ENCODE results near the gene HHIPL1.

Gene HHIPL1

DNA sequence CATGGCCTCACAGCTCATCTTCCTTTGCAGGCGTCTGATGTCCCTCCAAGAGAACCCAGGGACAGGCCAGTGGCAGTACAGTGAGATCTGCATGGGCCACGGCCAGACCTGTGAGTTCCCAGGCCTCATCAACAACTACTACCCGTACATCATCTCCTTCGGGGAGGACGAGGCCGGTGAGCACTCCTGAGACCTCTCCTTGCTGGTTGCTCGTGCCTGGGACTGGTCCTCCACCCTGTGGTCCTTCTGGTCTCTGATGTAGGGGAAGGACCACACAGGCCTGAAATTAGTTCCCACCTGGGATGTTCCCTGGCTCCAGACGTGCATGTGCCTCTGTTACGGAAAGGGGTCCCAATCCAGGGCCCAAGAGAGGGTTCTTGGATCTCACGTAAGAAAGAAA lies 17.9 kb downstream of the HHIPL1 start:
- DNase-seq: no peak

DNA sequence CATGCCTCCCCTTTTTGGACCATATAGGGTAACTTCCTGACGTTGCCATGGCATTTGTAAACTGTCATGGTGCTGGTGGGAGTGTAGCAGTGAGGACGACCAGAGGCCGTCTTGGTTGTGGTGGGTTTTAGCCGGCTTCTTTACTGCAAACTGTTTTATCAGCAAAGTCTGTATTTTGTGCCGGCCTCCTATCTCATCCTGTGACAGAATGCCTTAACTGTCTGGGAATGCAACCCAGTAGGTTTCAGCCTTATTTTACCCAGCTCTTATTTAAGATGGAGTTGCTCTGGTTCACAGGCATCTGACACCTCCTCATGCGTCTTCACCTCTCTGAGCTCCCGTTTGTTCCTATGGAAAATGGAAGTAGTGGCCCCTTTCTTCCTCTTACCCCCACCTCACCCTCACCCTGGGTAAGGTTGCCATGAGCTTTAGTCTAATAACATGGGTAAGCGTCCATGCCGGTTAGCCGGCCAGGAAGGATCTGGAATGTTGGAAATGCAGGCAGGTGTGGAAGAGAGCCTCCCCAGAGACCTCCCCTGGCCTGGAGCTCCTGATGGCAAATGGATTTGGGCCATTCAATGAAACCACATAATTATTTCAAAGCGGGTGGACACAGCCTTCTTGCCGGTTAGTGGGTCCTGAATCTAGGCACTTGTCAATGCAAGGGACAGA lies 18.6 kb downstream of the HHIPL1 start:
- DNase-seq: no peak

DNA sequence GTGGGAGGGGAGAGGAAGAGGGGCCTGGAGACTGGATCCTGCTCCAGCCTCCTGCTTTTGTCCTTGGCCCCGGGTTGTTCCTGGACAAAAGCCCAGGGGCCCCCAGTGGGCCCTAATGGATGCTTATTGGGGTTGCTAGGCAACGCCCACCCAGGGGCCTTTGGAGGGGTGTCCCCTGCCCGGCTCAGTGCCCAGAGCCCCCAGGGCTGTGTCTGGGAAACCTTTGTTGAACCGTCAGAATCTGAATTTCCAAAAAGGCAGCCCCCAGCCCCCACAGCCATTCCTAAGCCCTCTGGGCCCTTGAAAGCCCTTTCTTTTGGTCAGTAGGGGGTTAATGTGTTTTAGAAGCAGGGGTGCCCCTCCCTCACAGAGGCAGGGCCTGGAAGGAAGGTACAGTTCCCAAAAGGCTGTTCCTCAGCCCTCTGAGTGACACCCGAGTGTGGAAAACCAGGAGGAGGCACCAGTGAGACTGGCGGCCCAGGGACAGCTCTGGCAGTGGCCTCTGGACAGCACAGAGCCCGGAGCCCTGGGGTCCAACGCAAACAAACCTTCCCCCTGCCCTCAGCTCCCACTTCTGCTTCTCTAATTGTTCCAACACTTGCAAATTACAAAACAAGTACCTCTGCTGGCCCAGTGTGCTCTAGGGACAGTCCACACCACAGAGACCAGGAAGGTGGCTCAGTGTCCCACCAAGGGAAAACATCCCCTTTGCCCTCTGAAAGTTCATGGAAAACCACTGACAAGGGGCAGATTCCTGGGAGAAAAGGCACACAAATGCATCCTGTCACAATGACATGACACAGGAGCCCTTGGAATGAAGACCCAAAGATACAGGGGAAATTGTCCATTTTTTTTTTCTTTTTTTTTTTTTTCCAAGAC lies 19.4 kb downstream of the HHIPL1 start:
- no peak for DNase-seq

DNA sequence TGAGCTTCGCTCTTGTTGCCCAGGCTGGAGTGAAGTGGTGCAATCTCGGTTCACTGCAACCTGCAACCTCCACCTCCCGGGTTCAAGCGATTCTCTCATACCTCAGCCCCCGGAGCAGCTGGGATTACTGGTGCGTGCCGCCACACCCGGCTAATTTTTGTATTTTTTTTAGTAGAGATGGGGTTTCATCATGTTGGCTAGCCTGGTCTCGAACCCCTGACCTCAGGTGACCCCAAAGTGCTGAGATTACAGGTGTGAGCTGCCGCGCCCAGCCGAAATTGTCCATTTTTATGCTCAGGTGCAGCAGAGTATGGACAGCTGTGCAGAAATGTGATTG lies 20.0 kb downstream of the HHIPL1 start:
- no peak for DNase-seq

DNA sequence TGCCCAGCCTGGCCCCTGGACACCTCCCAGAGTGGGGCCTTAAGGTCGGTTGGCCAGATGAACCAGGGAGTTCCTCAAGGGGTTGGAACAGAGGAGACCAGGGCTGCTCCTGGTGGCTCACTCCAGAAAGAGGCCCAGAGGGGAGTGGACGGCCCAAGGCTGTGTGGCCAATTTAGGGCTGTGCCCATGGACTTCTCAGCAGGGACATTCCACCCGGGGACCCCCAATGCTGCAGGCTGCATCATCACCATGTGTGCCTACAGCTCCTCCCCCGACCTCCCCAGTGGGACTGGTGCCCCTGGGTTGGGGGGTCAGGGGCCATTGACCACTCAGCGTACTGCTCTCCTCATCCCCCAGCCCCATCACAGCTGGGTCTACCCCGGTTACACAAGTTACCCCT lies 21.6 kb downstream of the HHIPL1 start:
- DNase-seq: no peak

DNA sequence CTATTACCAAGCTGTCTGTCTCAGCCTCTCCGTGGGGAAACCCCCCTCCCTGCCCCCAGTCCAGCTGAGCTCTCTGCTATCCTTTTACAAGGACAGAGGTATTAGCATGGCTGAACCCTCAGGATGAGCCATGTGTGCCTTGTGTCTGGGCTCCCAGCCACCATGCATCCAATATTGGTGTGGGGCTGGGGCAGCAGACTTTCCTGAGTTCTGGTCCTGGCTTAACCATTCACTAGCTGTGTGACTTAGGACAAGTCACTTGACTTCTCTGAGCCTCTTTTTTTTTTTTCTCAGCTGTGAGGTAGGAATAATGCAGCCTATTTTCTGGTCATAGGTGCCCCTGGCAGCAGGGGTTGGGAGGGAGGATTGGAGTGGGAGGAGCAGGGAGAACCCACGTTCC lies 22.1 kb downstream of the HHIPL1 start:
- DNase-seq: no peak

DNA sequence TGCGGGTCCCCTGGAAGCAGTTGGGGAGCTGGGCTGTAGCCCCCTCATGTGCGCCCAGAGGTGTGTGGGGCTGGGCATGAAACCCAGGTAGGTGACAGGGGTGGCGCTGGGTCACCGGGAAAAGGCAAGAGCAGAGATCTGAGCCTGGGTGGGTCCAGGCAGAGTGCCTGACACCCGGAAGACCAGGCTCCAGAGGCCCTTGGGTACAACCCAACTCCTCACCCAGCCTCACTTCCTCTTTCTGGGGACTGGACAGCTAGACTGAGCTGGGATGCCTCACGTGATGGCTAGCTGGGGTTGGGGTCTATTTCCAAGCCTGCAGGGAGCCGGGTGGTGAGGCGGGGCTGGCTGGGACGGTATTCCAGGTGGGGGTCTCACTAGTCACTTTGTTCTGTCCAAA lies 22.9 kb downstream of the HHIPL1 start:
- DNase-seq: no peak

DNA sequence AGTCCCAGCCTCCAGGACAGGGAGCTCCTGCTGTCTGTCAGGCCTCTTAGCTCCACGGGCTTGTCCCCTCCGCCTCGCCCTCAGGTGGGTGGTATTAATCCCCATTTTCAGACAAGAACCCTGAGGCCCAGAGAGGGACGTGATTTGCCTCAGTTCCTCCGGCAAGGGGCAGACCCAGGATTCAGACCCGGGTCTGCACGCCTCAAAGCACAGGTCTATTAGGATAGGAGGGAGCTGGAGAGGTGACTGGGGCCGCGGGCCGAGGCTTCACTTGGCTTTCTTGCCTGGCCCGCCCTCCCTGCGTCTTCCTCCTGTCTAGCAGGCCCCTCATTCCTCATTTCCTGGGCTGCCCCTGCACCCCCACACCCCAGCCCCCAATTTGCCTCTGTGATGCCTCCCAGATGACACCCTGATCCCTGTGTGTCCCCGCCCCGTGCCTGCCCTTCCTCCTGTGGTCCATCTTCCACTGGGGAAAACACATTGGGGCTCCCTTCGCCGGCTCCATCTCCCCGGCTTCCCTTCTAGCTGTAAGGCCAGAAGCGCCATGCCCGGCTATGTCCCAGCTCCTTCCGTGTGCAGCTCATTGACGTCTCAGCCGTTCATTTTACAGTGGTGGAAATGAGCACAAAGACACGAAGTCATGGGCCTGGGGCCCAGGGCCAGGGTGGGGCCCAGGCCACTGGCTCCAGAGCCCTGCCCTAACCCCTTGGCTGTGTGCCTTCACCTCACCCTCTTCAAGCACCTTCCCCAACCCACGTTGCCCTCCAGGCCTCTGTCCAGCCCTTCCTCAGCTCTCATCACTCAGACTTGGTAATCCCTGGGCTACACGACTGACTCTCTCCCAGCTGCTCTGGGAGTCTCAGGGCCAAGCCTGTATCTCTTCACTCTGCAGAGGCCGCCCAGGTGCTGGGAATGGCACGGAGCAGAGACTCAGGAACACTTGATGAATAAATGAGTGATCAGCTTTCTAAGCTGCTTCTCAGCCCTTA lies 23.7 kb downstream of the HHIPL1 start:
- no peak for DNase-seq

DNA sequence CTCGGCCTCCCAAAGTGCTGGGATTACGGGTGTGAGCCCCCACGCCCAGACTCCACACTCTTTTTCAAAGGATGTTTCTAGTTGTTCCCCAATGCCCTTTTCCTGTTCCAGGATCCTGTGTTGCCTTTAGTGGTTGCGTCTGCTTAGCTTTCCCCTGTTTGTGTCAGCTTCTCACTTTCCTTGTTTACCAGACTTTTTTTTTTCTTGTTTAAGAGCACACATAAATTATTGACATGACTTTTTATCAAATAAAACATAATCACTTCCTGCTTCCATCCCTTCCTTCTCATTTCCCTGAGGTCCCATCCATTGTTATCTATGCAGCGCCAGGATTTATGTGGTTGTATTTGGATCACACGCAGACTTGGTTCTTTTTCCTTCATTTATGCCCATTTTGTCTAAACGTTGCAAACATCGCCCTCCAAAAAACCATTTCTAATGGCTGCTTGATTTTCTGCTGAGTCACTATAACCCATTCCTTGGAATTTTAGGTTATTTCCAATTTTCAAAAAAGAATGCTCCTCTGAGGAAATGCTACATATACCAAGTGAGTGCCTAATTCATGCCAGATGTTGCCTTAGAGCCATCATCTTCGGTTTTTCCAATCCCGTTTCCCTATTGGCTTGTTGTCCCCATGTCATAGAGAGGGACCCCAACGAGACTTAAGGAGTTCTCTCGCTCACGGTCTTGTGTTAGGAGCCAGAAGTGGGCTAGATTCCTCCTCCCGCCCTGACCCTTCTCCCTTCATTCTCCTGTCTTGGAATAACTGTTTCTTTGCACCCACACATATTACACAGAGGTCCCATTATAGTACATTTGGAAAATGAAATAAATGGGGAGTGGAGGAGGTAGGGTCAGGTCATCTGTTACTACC lies 25.7 kb downstream of the HHIPL1 start:
- no peak for DNase-seq

DNA sequence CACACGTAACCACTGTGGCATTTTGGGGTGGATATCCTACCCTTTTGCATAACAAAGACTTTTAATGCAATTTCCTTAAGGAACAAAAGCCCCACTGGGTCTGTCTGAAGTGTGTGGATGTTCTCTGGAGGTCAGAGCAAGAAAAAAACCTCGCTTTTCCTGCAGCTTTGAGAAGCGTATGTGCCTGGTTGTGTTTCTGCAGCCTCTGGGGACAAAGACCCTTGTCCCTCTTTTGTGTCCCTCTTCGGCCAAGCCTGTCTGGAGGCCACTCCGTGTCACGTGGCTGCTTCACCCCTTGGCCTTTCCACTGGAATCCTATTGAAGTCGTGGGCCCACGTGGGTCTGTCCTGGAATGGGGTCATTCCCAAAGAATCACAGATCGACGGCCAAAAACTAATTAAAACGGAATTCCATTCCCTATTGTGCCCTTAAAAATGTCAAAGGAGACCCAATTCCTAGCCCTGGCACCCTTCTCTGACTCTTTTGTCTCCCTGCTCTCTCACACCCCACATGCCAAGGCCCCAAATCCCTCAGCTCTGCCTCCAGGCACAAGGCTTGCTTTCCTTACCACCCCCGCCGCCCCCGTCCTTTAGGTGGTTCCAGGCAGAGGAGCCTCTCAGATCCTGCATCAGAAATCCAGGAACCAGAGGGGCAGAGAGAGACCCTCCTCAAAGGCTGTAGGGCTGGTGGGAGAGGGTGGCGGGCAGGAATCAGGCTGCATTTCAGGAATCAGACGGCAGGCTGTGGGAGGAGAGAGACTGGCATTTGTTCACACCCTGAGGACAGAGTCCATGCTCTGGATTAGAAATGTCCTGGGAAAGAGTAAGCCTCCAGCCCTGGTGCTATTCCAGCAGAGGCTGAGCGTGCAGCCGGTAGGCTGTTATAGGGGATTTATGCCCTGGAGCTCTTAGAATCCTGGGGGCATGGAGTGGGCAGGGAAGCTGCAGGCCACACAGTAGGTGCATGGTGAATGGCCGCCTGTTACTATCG lies 26.6 kb downstream of the HHIPL1 start:
- no peak for DNase-seq

DNA sequence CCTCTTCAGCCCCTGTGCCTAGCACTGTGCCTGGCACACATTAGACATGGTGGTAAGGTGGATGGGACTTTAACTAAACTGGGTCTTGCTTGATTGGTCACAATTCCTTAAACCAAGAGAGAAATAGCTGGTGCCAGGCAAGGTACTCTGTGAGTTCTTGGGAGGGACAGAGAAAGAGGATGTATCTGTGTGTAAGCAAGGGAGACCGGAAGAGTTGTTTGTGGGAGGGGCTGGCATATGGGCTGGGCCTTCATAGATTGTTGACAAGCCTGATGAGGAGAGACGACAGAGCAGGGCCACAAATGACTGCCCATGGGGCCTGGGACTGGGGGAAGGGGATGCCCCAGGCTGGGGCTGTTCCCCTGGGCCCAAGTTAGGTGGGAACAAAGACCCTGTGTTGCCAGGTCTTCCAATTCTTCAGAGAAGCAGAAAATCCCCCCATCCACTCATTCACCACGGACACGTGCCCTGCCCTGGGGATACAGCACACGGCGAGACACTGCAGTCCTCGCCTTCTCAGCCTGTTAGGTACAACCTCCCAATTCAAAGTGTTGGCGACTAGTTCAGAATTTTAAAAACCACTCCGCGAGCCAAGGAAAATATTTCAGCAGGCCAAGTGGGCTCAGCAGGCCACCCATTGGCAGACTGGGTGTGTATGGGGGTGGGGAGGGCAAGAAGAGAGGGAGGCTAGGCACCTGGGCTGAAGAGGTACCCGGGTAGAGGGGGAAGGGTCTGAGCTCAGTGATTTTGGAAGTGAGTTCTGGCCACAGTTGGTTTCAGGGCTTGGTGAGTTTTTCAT lies 27.8 kb downstream of the HHIPL1 start:
- peak; percentile 14 for DNase-seq

DNA sequence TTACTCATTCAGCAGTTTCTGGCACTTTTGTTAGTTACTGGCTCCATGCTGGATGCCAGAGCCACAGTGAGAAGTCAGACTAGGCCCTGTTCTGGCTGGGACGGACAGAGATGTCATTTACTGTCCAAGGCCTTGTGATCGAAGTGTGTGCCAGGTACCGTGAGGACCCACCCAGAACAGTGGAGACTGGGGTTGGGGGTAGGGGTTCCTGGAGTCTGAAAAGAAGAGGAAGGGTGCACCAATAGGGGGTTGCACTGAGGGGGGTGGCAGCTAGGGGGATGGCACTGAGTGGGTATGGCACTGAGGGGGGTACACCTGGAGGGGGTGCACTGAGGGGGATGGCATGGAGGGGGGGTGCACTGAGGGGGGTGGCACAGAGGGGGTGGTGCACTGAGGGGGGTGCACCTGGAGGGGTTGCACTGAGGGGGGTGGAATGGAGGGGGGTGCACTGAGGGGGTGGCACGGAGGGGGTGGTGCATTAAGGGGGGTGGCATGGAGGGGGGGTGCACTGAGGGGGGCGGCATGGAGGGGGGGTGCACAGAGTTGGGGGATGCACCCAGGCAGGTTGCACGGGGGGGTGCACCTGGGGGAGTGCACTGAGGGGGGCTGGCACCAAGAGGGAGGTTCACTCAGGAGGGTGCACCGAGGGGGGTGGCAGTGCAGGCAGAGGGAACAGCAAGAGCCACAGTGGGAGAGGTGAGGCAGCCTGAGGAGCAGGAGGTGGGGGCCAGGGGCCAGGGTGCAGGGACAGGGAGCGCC lies 28.6 kb downstream of the HHIPL1 start:
- no peak for DNase-seq

DNA sequence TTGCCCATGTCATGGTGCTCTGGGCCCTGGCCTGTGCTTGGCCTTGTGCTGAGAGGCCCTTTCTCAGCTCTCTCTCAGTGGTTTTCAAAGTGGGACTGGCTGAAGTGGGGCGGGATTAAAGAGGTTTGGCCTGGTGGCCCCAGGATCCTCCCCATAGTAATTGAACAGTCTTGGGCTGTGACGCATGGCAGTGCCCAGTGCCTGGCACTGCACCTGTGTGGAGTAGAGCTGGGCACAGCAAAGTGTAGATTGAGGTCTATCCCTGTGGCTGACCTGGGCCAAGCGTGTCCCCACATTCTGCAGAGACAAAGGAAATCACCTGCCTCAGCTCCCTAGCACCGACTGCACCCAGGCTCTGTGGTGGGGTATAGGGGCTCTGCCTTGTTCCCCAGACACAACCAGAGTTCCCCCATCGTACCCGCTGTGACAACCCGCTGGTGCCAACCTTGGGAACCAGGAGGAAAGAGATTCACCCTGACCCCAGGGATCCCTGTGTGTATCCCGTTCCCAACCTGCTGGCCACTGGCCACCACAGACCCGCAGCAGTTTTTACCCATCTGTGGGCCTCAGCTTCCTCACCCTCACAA lies 29.2 kb downstream of the HHIPL1 start:
- no peak for DNase-seq

DNA sequence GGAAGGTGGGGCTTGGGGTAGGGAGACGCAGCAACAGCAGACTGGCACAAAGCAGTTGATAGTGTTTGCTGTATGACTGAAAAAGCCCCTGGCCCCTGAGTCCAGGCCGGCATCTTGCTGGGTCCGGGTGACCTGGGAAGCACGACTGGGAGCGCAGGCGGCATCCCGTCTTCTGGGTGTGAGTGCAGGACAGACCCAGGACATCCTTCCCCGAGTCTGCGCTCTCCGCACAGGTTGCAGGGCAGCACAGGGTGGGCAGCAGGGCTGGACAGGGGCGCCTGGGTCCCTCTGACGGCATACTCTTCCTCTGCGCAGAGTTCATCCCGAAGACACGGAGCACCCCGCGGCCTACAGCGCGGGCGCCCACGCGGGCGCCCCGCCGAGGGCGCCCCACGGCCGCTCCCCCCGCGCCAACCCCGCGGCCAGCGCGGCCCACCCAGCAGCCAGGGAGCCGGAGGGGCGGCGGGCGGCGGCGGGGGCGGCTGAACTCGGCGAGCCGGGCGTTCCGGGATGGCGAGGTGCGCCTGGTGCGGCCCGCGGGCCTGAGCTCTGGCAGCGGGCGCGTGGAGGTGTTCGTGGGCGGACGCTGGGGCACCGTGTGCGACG lies 29.9 kb downstream of the HHIPL1 start:
- DNase-seq: no peak

DNA sequence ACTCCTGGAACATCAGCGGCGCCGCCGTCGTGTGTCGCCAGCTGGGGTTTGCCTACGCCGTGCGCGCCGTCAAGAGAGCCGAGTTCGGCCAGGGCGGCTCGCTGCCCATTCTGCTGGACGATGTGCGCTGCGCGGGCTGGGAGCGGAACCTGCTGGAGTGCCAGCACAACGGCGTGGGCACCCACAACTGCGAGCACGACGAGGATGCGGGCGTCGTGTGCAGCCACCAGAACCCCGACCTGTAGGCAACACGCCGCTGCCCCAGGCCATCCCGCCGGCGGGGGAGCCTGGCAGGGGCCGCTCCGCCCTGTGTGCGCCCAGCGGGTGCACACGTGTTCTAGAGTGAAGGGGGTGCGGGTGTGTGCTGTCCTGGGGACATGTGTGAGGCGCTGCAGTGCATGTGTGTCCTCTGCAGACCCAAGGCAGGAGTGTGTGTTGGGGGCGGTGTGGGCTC lies 30.5 kb downstream of the HHIPL1 start:
- no peak for DNase-seq

DNA sequence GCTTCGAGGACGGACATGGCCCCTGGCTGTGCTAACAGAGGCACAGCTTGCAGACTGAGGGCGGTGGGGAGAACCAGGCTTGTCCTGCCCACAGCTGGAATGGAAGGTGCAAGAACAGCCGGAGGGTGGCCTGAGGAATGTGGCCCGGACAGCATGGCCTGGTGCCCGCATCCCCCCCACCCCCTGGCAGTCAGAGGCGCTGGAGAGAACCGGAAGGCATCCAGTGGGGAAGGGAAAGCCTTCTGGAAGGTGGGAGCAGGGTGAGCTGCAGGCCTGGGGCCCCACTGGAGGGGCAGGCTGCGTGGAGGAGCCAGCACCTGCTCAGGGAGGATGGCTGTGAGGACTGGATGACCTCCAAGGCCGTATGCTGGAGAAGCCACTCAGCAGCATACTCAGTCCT lies 31.0 kb downstream of the HHIPL1 start:
- DNase-seq: no peak

DNA sequence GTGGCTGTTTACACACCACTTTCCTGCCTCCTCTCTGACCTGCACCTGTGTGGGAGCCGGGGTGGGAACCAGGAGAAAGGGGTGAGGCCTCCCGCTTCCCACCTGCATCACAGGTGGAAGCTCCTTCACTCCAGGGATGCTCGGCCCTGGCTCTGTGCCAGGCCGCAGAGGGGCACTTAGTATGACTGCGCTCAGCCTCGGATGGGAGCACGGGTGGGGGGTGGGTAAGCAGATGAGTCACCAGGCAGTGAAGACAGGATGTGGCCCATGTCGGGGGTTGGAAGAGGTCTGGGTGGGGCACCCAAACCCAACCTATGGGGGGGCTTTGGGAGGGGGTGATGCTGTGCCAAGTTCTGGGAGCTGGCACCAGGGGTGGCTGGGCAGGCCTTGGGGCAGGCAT lies 31.7 kb downstream of the HHIPL1 start:
- DNase-seq: no peak
